GM12892 (cell line): Measurements from ENCODE around the gene ZNF711.

Experiments
- POLR2AphosphoS5 ChIP-seq: IDR thresholded peaks from 2 replicates; pipeline ENCODE4 v1.6.1; 2011; ENCODE audit warnings: low read depth, low read length, control low read depth
- TAF1 ChIP-seq: IDR thresholded peaks from 2 replicates; pipeline ENCODE4 v1.6.1; 2011; ENCODE audit warnings: low read depth, mild to moderate bottlenecking, control low read depth, low read length, borderline replicate concordance

- TF ChIP-seq TAF1: no peak
- no peak for TF ChIP-seq POLR2AphosphoS5
These were observed 20.4 kb upstream of the ZNF711 start for GRCh38 chrX:85223359-85223758.
